ENCODE data around the gene LDAH.

LDAH gene

DNA sequence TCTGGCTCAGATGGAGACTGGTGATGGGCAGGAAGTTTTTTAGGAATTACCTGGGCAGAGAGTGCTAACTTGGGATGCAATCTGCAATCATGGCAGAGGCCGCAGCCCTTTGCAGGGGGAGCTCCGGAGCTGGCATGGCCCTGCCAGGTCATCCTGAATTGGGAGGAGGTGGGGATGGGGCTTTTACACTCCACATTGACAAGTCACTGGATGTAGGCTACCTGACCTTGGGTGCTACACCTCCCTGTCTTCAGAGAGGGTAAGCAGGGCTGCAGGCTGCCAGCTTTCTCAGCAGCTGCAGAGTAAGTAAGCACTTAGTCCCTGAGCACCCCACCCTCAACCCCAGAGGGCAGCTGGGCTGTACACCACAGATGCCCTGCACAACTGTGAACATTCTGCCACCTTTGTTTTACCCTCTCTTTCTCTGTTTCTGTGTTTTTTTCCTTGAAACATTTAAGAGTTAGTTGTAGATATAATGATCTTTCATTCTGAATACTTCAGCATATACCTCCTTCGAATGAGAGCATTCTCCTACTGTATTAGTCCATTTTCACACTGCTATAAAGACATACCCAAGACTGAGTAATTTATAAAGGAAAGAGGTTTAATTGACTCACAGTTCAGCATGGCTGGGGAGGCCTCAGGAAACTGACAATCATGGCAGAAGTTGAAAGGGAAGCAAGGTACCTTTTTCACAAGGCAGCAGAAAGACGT lies 165.2 kb downstream of the LDAH start:
- TF ChIP-seq, protein P1, sequence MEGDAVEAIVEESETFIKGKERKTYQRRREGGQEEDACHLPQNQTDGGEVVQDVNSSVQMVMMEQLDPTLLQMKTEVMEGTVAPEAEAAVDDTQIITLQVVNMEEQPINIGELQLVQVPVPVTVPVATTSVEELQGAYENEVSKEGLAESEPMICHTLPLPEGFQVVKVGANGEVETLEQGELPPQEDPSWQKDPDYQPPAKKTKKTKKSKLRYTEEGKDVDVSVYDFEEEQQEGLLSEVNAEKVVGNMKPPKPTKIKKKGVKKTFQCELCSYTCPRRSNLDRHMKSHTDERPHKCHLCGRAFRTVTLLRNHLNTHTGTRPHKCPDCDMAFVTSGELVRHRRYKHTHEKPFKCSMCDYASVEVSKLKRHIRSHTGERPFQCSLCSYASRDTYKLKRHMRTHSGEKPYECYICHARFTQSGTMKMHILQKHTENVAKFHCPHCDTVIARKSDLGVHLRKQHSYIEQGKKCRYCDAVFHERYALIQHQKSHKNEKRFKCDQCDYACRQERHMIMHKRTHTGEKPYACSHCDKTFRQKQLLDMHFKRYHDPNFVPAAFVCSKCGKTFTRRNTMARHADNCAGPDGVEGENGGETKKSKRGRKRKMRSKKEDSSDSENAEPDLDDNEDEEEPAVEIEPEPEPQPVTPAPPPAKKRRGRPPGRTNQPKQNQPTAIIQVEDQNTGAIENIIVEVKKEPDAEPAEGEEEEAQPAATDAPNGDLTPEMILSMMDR (conservative IDR thresholded peaks at IDR 0.05; ENCODE audit: low read length), result no peak
- H3K4me3 ChIP-seq (ENCODE audit: low read length), result no peak overlapping the region
- DNase-seq (ENCODE audit: low read depth), result no peak

DNA sequence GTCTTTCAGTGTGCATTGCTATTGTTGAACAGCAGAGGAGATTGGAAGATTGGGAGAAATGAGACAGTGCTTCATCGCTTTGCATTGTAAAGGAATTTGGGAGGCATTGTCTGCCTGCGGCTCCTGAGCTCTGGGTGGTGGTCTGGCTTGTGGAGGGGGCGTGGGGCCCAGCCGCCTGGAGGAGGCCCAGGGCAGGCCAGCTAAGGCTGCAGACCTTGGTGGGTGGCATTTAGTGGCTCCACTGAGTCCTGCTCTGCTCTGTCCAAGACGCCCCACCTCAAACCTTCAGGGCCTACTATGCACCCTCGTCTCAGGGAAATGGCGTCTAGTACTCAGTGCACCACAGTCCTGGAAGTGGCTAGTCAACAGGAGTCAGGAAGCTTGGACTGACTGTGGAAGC lies 166.3 kb downstream of the LDAH start:
- DNase-seq (ENCODE audit: low read depth), result no peak
- no peak overlapping the region for H3K4me3 ChIP-seq (ENCODE audit: low read length)
- TF ChIP-seq, protein P1 (conservative IDR thresholded peaks at IDR 0.05; ENCODE audit: low read length), result no peak

DNA sequence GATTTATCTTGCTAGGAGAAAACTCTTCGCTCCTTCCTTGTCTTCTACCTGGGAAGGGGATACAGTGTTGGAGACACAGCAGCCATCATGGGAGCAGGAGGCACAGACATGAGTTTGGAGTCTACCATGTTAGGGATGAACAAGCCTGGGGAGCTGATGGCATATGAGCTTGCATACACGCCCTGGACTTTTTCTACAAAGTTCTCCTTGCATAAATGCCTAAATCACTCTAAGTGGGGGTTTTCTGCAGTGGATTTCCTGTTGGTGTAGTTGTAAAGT lies 168.4 kb downstream of the LDAH start:
- TF ChIP-seq, protein P1 (conservative IDR thresholded peaks at IDR 0.05; ENCODE audit: low read length), result no peak
- H3K4me3 ChIP-seq (ENCODE audit: low read length), result no peak overlapping the region
- DNase-seq (ENCODE audit: low read depth), result no peak

DNA sequence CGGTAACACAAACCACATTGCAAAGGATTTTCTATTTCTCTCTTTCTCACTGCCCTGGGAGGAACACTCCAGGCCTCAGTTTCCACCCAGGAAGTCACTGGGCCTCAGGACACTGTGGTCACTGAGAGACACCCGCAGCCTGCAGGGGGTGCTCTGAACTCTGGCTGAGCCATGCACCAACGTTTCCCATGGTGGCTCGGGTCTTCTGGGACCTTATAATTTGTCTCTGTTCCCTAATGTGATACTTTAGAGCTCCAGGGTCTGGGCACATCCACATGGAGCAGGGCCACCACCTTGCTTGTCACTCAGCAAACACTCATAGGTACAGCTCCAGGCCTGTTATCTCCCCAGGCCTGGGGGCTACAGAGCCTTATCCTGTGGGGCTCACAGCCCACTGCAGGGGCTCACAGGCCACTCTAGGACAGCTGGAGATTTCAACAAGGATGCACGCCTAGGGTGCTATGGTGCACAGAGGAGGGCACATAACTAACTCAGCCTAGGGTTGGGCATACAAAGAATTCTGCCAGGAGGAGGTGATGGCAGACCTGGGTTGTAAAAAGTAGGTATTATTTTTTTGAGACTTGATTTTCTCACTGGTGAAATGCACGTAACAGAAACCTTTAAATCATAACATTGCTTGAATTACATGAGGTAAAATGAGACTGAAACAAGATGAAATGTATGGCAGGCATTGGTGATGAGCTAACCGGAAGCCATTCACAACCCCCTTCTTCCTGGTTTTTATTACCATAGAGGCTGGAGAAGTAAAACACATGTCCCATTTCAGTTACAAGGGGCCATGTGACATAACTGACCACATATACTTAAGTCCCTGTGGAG lies 169.0 kb downstream of the LDAH start:
- TF ChIP-seq, protein P1 (conservative IDR thresholded peaks at IDR 0.05; ENCODE audit: low read length), result no peak
- DNase-seq (ENCODE audit: low read depth), result no peak
- H3K4me3 ChIP-seq (ENCODE audit: low read length), result no peak overlapping the region

DNA sequence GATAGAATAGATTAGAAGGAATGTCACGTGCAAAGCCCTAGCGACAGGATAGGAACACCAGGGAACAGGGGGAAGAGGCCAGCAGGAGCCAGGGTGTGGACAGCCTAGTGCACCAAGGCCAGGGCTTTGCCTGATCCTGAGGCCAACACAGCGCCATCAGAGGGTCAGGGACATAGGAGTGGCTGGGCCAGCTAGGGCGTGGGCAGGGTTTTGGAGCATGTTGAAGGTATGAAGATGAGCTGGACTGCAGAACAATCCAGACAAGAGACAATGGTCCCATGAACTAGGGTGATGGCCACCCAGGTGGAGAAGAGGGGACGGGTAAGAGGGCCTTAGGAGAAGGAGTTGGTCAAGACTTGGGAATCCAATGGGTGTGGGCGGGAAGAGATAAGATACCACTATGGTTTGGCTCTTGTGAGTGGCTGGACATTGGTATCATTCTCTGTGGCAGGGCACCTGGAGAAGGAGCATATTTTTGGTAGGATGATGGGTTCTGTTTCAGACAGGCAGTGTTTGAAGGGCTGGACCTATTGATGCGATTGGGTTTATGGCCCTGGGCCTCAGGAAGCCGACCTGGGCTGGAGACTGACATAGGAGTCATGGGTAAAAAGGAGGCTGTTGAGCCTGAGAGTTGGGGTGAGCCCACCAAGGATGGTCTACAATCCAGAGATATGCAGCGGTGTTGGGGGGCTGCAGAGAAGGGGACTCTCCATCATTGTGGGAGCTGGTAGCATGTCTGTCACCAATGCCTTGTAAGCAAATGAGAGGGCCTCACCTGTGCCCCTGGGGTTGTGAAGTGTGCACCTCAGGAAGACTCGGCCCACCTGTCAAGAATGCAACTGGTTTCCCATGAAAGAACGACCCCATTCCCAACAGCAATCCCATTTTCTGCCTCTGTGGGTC lies 170.0 kb downstream of the LDAH start:
- TF ChIP-seq, protein P1 (conservative IDR thresholded peaks at IDR 0.05; ENCODE audit: low read length), result no peak
- no peak for DNase-seq (ENCODE audit: low read depth)
- H3K4me3 ChIP-seq (ENCODE audit: low read length), result no peak overlapping the region

DNA sequence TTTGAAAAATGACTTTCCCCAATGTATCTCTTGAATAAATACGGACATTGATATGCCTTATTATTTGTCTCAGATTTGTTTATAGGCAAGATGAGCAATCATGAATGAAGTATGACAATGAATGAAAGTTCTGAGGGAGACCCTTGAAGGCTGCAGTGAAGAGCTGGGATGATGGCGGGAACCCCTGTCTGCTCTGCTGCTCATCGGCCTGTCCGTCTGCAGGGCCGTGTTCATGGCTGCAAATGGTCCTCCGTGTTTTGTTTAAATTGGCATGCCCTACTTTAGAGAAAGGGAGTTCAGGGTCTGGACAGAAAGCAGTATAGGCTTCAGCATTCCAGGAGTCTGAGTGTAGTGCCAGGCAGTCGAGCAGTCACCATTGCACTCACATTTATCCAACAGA lies 170.8 kb downstream of the LDAH start:
- no peak overlapping the region for H3K4me3 ChIP-seq (ENCODE audit: low read length)
- no peak for DNase-seq (ENCODE audit: low read depth)
- TF ChIP-seq, protein P1 (conservative IDR thresholded peaks at IDR 0.05; ENCODE audit: low read length), result no peak

Data from AG10803 (cell line).